A549 (cell line): ENCODE results near the gene TCTN3. TPM values are rescaled to one million over a fixed set of nuclear protein-coding genes. Genes with fewer than 3 reads are reported as not detected.
"Not testable (repeated sequence)": the region's sequence is repeated elsewhere in the genome, so short reads cannot be mapped to it uniquely, and the experiment has no call there.

ENCODE experiments used
- ATAC-seq, 2 experiments: fragments of 200-7000 bp in 1 of 2; fragments of >200 bp in 1 of 2; cut with Nextera tagmentation in 1 of 2; cut with Tn5 transposase in 1 of 2; 3 replicates each; pipeline versions ENCODE4 v1.8.0 to v1.9.1; 2018 to 2020; ENCODE audit warnings: mild to moderate bottlenecking in 1 of 2, moderate library complexity in 1 of 2
- CTCF ChIA-PET: fragments of 300-600 bp; sonication (Branson Sonifier 250); formaldehyde crosslinking; extraction: SDS; loops from one replicate; lab custom pipeline; 2021; ENCODE audit warnings: antibody characterized with exemption, inconsistent platforms; lab: Yijun Ruan, JAX
- POLR2A ChIA-PET: fragments of 350-600 bp; formaldehyde crosslinking; extraction: SDS; loops from one replicate; lab custom pipeline; 2021; ENCODE audit warnings: antibody characterized with exemption, inconsistent platforms; lab: Yijun Ruan, JAX
- DNase-seq, 2 experiments: peaks; one replicate each; pipeline versions ENCODE4 v3.0.0 to v3.0.0-alpha.2; 2011 to 2016; ENCODE audit warnings: low read depth in 1 of 2, low spot score in 1 of 2
- FAIRE-seq: peaks from 2 replicates; lab custom pipeline; 2011; peaks lifted over from hg19 to GRCh38; lab: Jason Lieb, UNC
- H3K27ac ChIP-seq, 2 experiments: fragments of >200 bp; sonication (Bioruptor Twin); formaldehyde crosslinking; 3 replicates each; pipeline ENCODE4 v1.5.1; 2016 to 2017
- H3K4me1 ChIP-seq: fragments of >200 bp; sonication (Bioruptor Twin); formaldehyde crosslinking; 3 replicates; pipeline ENCODE4 v1.6.1; 2016
- H3K4me2 ChIP-seq: fragments of >200 bp; sonication (Bioruptor Twin); formaldehyde crosslinking; 3 replicates; pipeline ENCODE4 v1.6.1; 2016
- H3K4me3 ChIP-seq: fragments of >200 bp; sonication (Bioruptor Twin); formaldehyde crosslinking; 3 replicates; pipeline ENCODE4 v1.5.1; 2016
- H3K9me3 ChIP-seq: fragments of >200 bp; sonication (Bioruptor Twin); formaldehyde crosslinking; 3 replicates; pipeline ENCODE4 v1.6.1; 2016
- ATOH8 ChIP-seq: fragments of 250-450 bp; sonication (Bioruptor Pico); IDR thresholded peaks from 2 replicates; pipeline ENCODE4 v1.5.0; 2020; ENCODE audit warnings: low read depth, mild to moderate bottlenecking, moderate library complexity
- CBX2 ChIP-seq: fragments of 200-600 bp; sonication (generic); IDR thresholded peaks from 2 replicates; pipeline ENCODE4 v1.6.1; 2016; ENCODE audit warnings: low read depth, mild to moderate bottlenecking, borderline replicate concordance
- CBX8 ChIP-seq: fragments of 200-600 bp; sonication (generic); IDR thresholded peaks from 2 replicates; pipeline ENCODE4 v1.6.1; 2016
- CHD4 ChIP-seq: fragments of 200-600 bp; sonication (generic); IDR thresholded peaks from 2 replicates; pipeline ENCODE4 v1.6.1; 2016; ENCODE audit warnings: antibody characterized with exemption, mild to moderate bottlenecking, borderline replicate concordance
- EHF ChIP-seq: fragments of 250-450 bp; sonication (Bioruptor Pico); IDR thresholded peaks from 2 replicates; pipeline ENCODE4 v1.5.0; 2020; ENCODE audit warnings: mild to moderate bottlenecking
- EP300 ChIP-seq, 2 experiments: fragments of >200 bp; sonication (Bioruptor Twin); formaldehyde crosslinking; IDR thresholded peaks; 2 replicates in 1 of 2; 3 replicates in 1 of 2; pipeline ENCODE4 v1.6.1; 2016 to 2017
- ESRRA ChIP-seq: fragments of 150-350 bp; IDR thresholded peaks from 2 replicates; pipeline ENCODE4 v1.6.1; 2014; ENCODE audit warnings: mild to moderate bottlenecking, low read length, borderline replicate concordance
- FOSL2 ChIP-seq, 2 experiments: fragments of 450-650 bp in 1 of 2; fragments of >200 bp in 1 of 2; sonication (Bioruptor Twin) in 1 of 2; formaldehyde crosslinking; IDR thresholded peaks; 2 replicates each; pipeline versions ENCODE4 v1.5.0 to v1.6.1; 2016 to 2020; ENCODE audit warnings: mild to moderate bottlenecking in 1 of 2, moderate library complexity in 1 of 2
- HMGXB4 ChIP-seq: fragments of 250-450 bp; sonication (Bioruptor Pico); IDR thresholded peaks from 2 replicates; pipeline ENCODE4 v1.5.0; 2021; ENCODE audit warnings: mild to moderate bottlenecking, moderate library complexity, borderline replicate concordance
- HOXA7 ChIP-seq: fragments of 250-450 bp; sonication (Bioruptor Pico); IDR thresholded peaks from 2 replicates; pipeline ENCODE4 v1.5.0; 2020; ENCODE audit warnings: mild to moderate bottlenecking, moderate library complexity
- HOXB13 ChIP-seq: fragments of 250-450 bp; sonication (Bioruptor Pico); IDR thresholded peaks from 2 replicates; pipeline ENCODE4 v1.5.0; 2020; ENCODE audit warnings: low read depth, mild to moderate bottlenecking, moderate library complexity
- KDM5A ChIP-seq: fragments of 200-600 bp; sonication (generic); IDR thresholded peaks from 2 replicates; pipeline ENCODE4 v1.6.1; 2016; ENCODE audit warnings: antibody characterized with exemption, mild to moderate bottlenecking
- NR3C1 ChIP-seq: fragments of >200 bp; sonication (Bioruptor Twin); formaldehyde crosslinking; IDR thresholded peaks from 3 replicates; pipeline ENCODE4 v1.6.1; 2017
- PHF8 ChIP-seq: fragments of 200-600 bp; sonication (generic); IDR thresholded peaks from 2 replicates; pipeline ENCODE4 v1.6.1; 2016; ENCODE audit warnings: low read depth, mild to moderate bottlenecking, antibody characterized with exemption, moderate library complexity, borderline replicate concordance
- RCOR1 ChIP-seq: fragments of 150-350 bp; IDR thresholded peaks from 2 replicates; pipeline ENCODE4 v1.6.1; 2014; ENCODE audit warnings: antibody characterized with exemption, low read length, low read depth
- RFX5 ChIP-seq: fragments of 450-650 bp; IDR thresholded peaks from 2 replicates; pipeline ENCODE4 v1.7.1; 2014; ENCODE audit warnings: antibody characterized with exemption, mild to moderate bottlenecking, moderate library complexity
- RNF2 ChIP-seq: fragments of 200-600 bp; sonication (generic); IDR thresholded peaks from 2 replicates; pipeline ENCODE4 v1.6.1; 2016; ENCODE audit warnings: low read depth, mild to moderate bottlenecking, antibody characterized with exemption, moderate library complexity, borderline replicate concordance
- SMC3 ChIP-seq: fragments of >200 bp; sonication (Bioruptor Twin); formaldehyde crosslinking; IDR thresholded peaks from 3 replicates; pipeline ENCODE4 v1.6.1; 2018; ENCODE audit warnings: inconsistent platforms
- TFCP2L1 ChIP-seq: fragments of 250-450 bp; sonication (Bioruptor Pico); IDR thresholded peaks from 2 replicates; pipeline ENCODE4 v1.5.0; 2021; ENCODE audit warnings: mild to moderate bottlenecking
- ZC3H11A ChIP-seq: fragments of 450-650 bp; IDR thresholded peaks from 2 replicates; pipeline ENCODE4 v1.6.1; 2014; ENCODE audit warnings: antibody characterized with exemption, mild to moderate bottlenecking
- ZFP36 ChIP-seq: fragments of 450-650 bp; IDR thresholded peaks from 2 replicates; pipeline ENCODE4 v1.6.1; 2014; ENCODE audit warnings: borderline replicate concordance; ENCODE audit not compliant: partially characterized antibody
- WGBS: methylation state at CpG from one replicate; pipeline ENCODE4 v1.1.6; 2017; ENCODE audit errors: missing lambda C conversion rate; 5-methylcytosine and 5-hydroxymethylcytosine counted together
- polyA plus RNA-seq, 4 experiments: library from polyadenylated mRNA; depleted of rRNA in 3 of 4; stranded (reverse); fragments of >200 nt; fragmentation: RNase III in 1 of 4; extraction: RNeasy Plus Mini Kit Qiagen cat#74134 plus additional on column Dnase treatment in 1 of 4; gene quantifications; 2 replicates in 3 of 4; 3 replicates in 1 of 4; pipeline ENCODE4 v1.2.3, GENCODE V29; 2011 to 2017

Gene TCTN3
- polyA plus RNA-seq, 2 of the 4 experiments (the other 2 are of a cell fraction), result 36.5 to 55.5 TPM

- no peak for TF ChIP-seq HMGXB4 (CRISPR knock-in tag)
- TF ChIP-seq CBX2, result no peak
- no peak for TF ChIP-seq HOXB13 (CRISPR knock-in tag)
- TF ChIP-seq TFCP2L1, result no peak
- no peak for TF ChIP-seq SMC3
- no peak for TF ChIP-seq ZC3H11A
Observed at GRCh38 chr10:95626500-95626899, 67.2 kb downstream of the TCTN3 start (continued).

- POLR2A ChIA-PET, FAIRE-seq, H3K4me1 ChIP-seq, DNase-seq, H3K27ac ChIP-seq, H3K9me3 ChIP-seq, H3K4me2 ChIP-seq, ATAC-seq, H3K4me3 ChIP-seq: not testable (repeated sequence)
- CTCF ChIA-PET, result interaction anchor here (0.6 kb wide), 2 partner anchors 249 to 324 kb away, joined by 4 to 5 read pairs; no protein-coding TSS in a partner anchor
- WGBS, result 68% methylated on average over 5 of the region's 5 CpGs
Observed at GRCh38 chr10:95620415-95620814, 73.3 kb downstream of the TCTN3 start.

GRCh38 chr10:95618101-95618500, 75.6 kb downstream of the TCTN3 start:
- H3K27ac ChIP-seq, result no peak overlapping the region
- ATAC-seq (no peak), FAIRE-seq (no peak), DNase-seq (no peak)
- CTCF ChIA-PET, result interaction anchor here (1.4 kb wide), 1 partner anchor 14 kb away, joined by 3 read pairs; no protein-coding TSS in a partner anchor
- POLR2A ChIA-PET, result no interaction called here
- TF ChIP-seq ZFP36 (no peak), EP300 (IDR thresholded peaks at IDR 0.05) (no peak), HMGXB4 (CRISPR knock-in tag) (no peak), ZC3H11A (no peak), KDM5A (no peak), FOSL2 (IDR thresholded peaks at IDR 0.05) (no peak), FOSL2 (CRISPR knock-in tag; IDR thresholded peaks at IDR 0.05) (no peak), NR3C1 (no peak), RCOR1 (no peak), HOXA7 (CRISPR knock-in tag) (no peak), ESRRA (no peak), ATOH8 (no peak), EHF (CRISPR knock-in tag) (no peak), RFX5 (no peak), PHF8 (no peak), RNF2 (no peak), CBX8 (no peak), CHD4 (no peak)
- no peak overlapping the region for H3K4me2 ChIP-seq
- no peaks in the 10 kb centered on the region for H3K4me1 ChIP-seq
- 0 out of 3 replicates have a peak, but pooled peaks cover 3% of the 10 kb centered on the region for H3K9me3 ChIP-seq
- WGBS, result 95% methylated on average over 4 of the region's 4 CpGs
- H3K4me3 ChIP-seq, result no peak overlapping the region
